H1 (cell line): ENCODE measurements around the gene HOXC11. TPM values are rescaled to one million over a fixed set of nuclear protein-coding genes. Genes with fewer than 3 reads are reported as not detected.

ENCODE experiments used
- EZH2 ChIP-seq: fragments of 200-600 bp; sonication (generic); IDR thresholded peaks from 2 replicates; pipeline ENCODE4 v1.7.1; 2012; ENCODE audit warnings: low read depth, mild to moderate bottlenecking, moderate library complexity, low read length, inconsistent platforms; ENCODE audit not compliant: severe bottlenecking
- MAFK ChIP-seq: IDR thresholded peaks from 2 replicates; pipeline ENCODE4 v1.6.1; 2012; ENCODE audit warnings: low read depth, mild to moderate bottlenecking, improper control_type of control experiment, low read length
- SUZ12 ChIP-seq: fragments of 200-600 bp; sonication (generic); IDR thresholded peaks from 2 replicates; pipeline ENCODE4 v1.6.1; 2012; ENCODE audit warnings: mild to moderate bottlenecking, inconsistent platforms, low read length, moderate library complexity, mixed read lengths
- TBP ChIP-seq: IDR thresholded peaks from 2 replicates; pipeline ENCODE4 v1.6.1; 2011; ENCODE audit warnings: low read depth, low read length, improper control_type of control experiment
- polyA plus RNA-seq, 7 experiments: library from polyadenylated mRNA; depleted of rRNA in 3 of 7; stranded (reverse) in 5 of 7; unstranded in 2 of 7; fragments of >200 nt in 5 of 7; fragments of 200-250 nt in 2 of 7; gene quantifications; 1 replicate in 5 of 7; 2 replicates in 1 of 7; 4 replicates in 1 of 7; pipeline versions ENCODE4 v1.2.1 to v1.2.3, GENCODE V29; 2011 to 2013; ENCODE audit warnings: missing spikeins in 2 of 7, mixed read lengths in 2 of 7
- total RNA-seq: library from RNA; stranded (reverse); fragmentation: NEBNext Ultra II Directional; extraction: Animal tissue kit (Norgen Biotek cat#: 25700); gene quantifications from 2 replicates; pipeline ENCODE4 v1.2.1, GENCODE V29; 2021
- TF ChIP-seq, protein P1 (sequence below), 3 experiments: IDR thresholded peaks; 1 replicate in 2 of 3; 2 replicates in 1 of 3; pipeline versions ENCODE4 v1.5.1 to v1.6.1; 2011; ENCODE audit warnings: low read length in 3 of 3, mild to moderate bottlenecking in 3 of 3, inconsistent platforms in 2 of 3, low read depth in 1 of 3, moderate library complexity in 1 of 3; ENCODE audit not compliant: insufficient read depth in 1 of 3; ENCODE audit errors: control extremely low read depth in 1 of 3

HOXC11 gene
- total and polyA plus RNA-seq, 2 of the 8 experiments (the other 6 are each of a cell fraction or from before 2014, with no cell fraction given): not detected

DNA sequence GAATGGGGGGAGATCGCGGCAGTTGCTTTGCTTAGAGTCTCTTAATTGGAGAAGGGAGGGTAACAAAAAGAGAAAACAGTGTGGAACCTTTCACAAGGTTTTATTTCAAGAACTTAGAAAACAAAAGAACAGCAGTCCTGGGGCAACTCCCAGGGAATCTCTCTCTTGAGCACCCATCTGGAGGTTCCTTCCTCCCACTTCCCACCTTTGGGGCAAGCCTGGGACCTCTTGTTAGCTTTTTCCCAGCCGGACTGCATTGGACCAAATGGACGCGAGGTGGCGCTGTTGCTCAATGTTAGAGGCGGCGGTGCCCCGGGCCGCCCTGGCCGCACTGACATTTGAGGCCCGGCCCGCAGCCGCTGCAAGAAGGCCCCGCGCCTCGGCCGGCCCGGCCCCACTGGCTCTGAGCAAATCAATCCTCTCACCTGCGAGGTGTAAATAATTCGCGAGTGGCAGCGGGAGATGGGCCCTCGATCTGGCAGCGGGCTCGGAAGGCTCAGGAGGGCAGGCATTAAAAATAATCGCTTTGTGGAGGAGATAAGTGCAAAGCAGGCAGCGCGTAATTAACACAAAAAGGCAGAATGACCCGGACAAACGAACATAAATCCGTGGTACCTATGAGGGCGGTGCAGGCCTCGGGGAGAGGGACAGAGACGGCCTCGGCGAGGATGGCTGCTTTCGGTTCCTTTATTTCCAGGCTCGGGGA, 33.1 kb downstream of the HOXC11 start (continued):
- TF ChIP-seq, protein P1, sequence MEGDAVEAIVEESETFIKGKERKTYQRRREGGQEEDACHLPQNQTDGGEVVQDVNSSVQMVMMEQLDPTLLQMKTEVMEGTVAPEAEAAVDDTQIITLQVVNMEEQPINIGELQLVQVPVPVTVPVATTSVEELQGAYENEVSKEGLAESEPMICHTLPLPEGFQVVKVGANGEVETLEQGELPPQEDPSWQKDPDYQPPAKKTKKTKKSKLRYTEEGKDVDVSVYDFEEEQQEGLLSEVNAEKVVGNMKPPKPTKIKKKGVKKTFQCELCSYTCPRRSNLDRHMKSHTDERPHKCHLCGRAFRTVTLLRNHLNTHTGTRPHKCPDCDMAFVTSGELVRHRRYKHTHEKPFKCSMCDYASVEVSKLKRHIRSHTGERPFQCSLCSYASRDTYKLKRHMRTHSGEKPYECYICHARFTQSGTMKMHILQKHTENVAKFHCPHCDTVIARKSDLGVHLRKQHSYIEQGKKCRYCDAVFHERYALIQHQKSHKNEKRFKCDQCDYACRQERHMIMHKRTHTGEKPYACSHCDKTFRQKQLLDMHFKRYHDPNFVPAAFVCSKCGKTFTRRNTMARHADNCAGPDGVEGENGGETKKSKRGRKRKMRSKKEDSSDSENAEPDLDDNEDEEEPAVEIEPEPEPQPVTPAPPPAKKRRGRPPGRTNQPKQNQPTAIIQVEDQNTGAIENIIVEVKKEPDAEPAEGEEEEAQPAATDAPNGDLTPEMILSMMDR (IDR thresholded peaks at IDR 0.05; ENCODE audit: control extremely low read depth in 1 of 3, insufficient read depth in 1 of 3, low read depth in 1 of 3, low read length in 3 of 3): peak; percentile 88 to 97 (median 89)
- TF ChIP-seq EZH2 (peak; percentile 47), TBP (0 out of 2 replicates have a peak, but pooled peaks have one; percentile 10), MAFK (no peak), SUZ12 (peak; percentile 78)
